ENCODE data around the gene SLC9A3. TPM values are rescaled to one million over a fixed set of nuclear protein-coding genes. Genes with fewer than 3 reads are reported as not detected.

SLC9A3 gene
- polyA plus RNA-seq, 3 donors = 0.31 to 0.42 (median 0.36) TPM

- Mint-ChIP-seq H3K36me3 (peaks cover 2 to 12% of the 10 kb centered on the region in 2 donors), H3K9me3 (peaks cover 2 to 23% (median 12%) of the 10 kb centered on the region in 7 donors), H3K4me1 (peaks cover 31% of the 10 kb centered on the region), H3K27me3 (ENCODE audit: low read depth in 3 of 3) (peaks cover 51 to 86% (median 66%) of the 10 kb centered on the region in 3 donors), H3K4me3 (peak overlapping the region in 1 of 2 donors; percentile 71), H3K27ac (peak overlapping the region in 5 of 7 donors; percentile 28 to 77 (median 56))
- no peaks in the 10 kb centered on the region for H4K20me1 ChIP-seq (ENCODE audit: insufficient read depth, low read length)
- H3K4me1 ChIP-seq (ENCODE audit: control insufficient read depth in 1 of 2, insufficient read depth in 2 of 2, low read length in 2 of 2) = peaks cover 19 to 25% of the 10 kb centered on the region in 2 donors
- H3K9ac ChIP-seq (ENCODE audit: insufficient read depth, low read length, poor library complexity, severe bottlenecking) = no peak overlapping the region
- TF ChIP-seq CTCF (IDR thresholded peaks at IDR 0.05) = no peak
- WGBS (ENCODE audit: insufficient coverage) = 95% methylated on average over 5 of the region's 9 CpGs
- H3K4me3 ChIP-seq (replicated peaks in 1 of 3; ENCODE audit: low read depth in 2 of 3, low read length in 3 of 3) = peak overlapping the region in 1 of 3 experiments; percentile 26
- H3K36me3 ChIP-seq (replicated peaks in 1 of 2; ENCODE audit: control insufficient read depth in 1 of 2, insufficient read depth in 2 of 2, low read length in 2 of 2) = no peaks in the 10 kb centered on the region
- no peaks in the 10 kb centered on the region for H3K79me2 ChIP-seq (ENCODE audit: insufficient read depth, low read length)
- intact Hi-C loops (cut with micrococcal nuclease) = loop anchor here (5.0 to 10.0 kb wide), 4 partner anchors 62 to 100 kb away; partner anchors contain the start of genes CEP72 (in 1 of the 2) and EXOC3 (in 1 of the 2)
- H2AFZ ChIP-seq (ENCODE audit: insufficient read depth, low read depth, low read length, poor library complexity, severe bottlenecking) = no peak overlapping the region
- H3K27ac ChIP-seq (ENCODE audit: low read depth in 1 of 2, low read length in 2 of 2) = peak overlapping the region in 1 of 2 donors; percentile 15
- H3K4me2 ChIP-seq (replicated peaks; ENCODE audit: extremely low read depth, low read length, poor library complexity, severe bottlenecking) = peak overlapping the region; percentile 9
- H3K27me3 ChIP-seq (ENCODE audit: control insufficient read depth in 2 of 2, insufficient read depth in 2 of 2, low read length in 2 of 2) = peaks cover 2 to 75% of the 10 kb centered on the region in 2 donors
- peaks cover 7 to 18% of the 10 kb centered on the region in 2 donors for H3K9me3 ChIP-seq (replicated peaks in 1 of 2; ENCODE audit: control insufficient read depth in 1 of 2, insufficient read depth in 1 of 2, low read length in 2 of 2)
- DNase-seq = no peak
These were observed 20.6 kb upstream of the SLC9A3 start for GRCh38 chr5:544675-545355.

GRCh38 chr5:543755-544674, 19.8 kb upstream of the SLC9A3 start:
- Mint-ChIP-seq H3K27me3 (ENCODE audit: low read depth in 3 of 3) (peaks cover 51 to 86% (median 65%) of the 10 kb centered on the region in 3 donors), H3K9me3 (peaks cover 2 to 23% (median 12%) of the 10 kb centered on the region in 7 donors), H3K27ac (peak overlapping the region in 6 of 7 donors; percentile 67 to 87 (median 82)), H3K4me1 (peaks cover 31% of the 10 kb centered on the region), H3K36me3 (peaks cover 2 to 12% of the 10 kb centered on the region in 2 donors), H3K4me3 (peak overlapping the region; percentile 37 to 63)
- TF ChIP-seq CTCF (IDR thresholded peaks at IDR 0.05) = no peak
- peaks cover 1 to 79% of the 10 kb centered on the region in 2 donors for H3K27me3 ChIP-seq (ENCODE audit: control insufficient read depth in 2 of 2, insufficient read depth in 2 of 2, low read length in 2 of 2)
- H3K27ac ChIP-seq (ENCODE audit: low read depth in 1 of 2, low read length in 2 of 2) = peak overlapping the region; percentile 15 to 27
- peaks cover 7 to 18% of the 10 kb centered on the region in 2 donors for H3K9me3 ChIP-seq (replicated peaks in 1 of 2; ENCODE audit: control insufficient read depth in 1 of 2, insufficient read depth in 1 of 2, low read length in 2 of 2)
- H4K20me1 ChIP-seq (ENCODE audit: insufficient read depth, low read length) = no peaks in the 10 kb centered on the region
- H3K9ac ChIP-seq (ENCODE audit: insufficient read depth, low read length, poor library complexity, severe bottlenecking) = no peak overlapping the region
- intact Hi-C loops (cut with micrococcal nuclease) = loop anchor here (5.0 to 10.0 kb wide), 4 partner anchors 63 to 99 kb away; partner anchors contain the start of genes CEP72 (in 1 of the 2) and EXOC3 (in 1 of the 2)
- peak overlapping the region; percentile 9 for H3K4me2 ChIP-seq (replicated peaks; ENCODE audit: extremely low read depth, low read length, poor library complexity, severe bottlenecking)
- peak; percentile 88 to 93 (median 92) for DNase-seq
- peak overlapping the region; percentile 4 for H2AFZ ChIP-seq (ENCODE audit: insufficient read depth, low read depth, low read length, poor library complexity, severe bottlenecking)
- no peaks in the 10 kb centered on the region for H3K36me3 ChIP-seq (replicated peaks in 1 of 2; ENCODE audit: control insufficient read depth in 1 of 2, insufficient read depth in 2 of 2, low read length in 2 of 2)
- no peaks in the 10 kb centered on the region for H3K79me2 ChIP-seq (ENCODE audit: insufficient read depth, low read length)
- 26% methylated on average over 18 of the region's 30 CpGs for WGBS (ENCODE audit: insufficient coverage)
- peaks cover 19 to 25% of the 10 kb centered on the region in 2 donors for H3K4me1 ChIP-seq (ENCODE audit: control insufficient read depth in 1 of 2, insufficient read depth in 2 of 2, low read length in 2 of 2)
- peak overlapping the region in 1 of 3 experiments; percentile 26 for H3K4me3 ChIP-seq (replicated peaks in 1 of 3; ENCODE audit: low read depth in 2 of 3, low read length in 3 of 3)
